HG03108 (cell line): Measurements from ENCODE around the gene TMC1.
"Not testable (repeated sequence)": the region's sequence is repeated elsewhere in the genome, so short reads cannot be mapped to it uniquely, and the experiment has no call there.

ENCODE experiments used
- ATAC-seq: cut with Tn5 transposase; IDR thresholded peaks from one replicate; pipeline ENCODE4 v1.9.1; 2021; ENCODE audit warnings: moderate library complexity; ENCODE audit not compliant: unreplicated experiment

The TMC1 gene

DNA sequence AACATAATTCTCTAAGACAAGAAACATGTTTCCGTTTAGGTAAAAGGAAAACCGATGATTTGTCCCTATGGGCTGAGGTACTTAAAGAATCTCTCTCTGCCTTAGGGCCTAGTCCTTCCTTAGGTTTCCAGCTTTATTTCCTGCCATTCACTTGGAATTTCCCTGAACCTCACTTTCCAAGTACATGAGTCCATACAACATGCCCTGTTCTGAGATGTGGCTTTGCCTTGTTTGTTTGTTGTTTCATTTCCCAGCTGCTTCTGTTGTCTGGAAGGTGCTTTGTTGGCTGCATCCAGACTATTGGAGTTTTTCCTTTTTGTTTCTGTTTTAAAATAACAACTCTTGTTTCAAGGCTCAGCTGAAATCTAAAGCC, 336.2 kb downstream of the TMC1 start:
- ATAC-seq = no peak

DNA sequence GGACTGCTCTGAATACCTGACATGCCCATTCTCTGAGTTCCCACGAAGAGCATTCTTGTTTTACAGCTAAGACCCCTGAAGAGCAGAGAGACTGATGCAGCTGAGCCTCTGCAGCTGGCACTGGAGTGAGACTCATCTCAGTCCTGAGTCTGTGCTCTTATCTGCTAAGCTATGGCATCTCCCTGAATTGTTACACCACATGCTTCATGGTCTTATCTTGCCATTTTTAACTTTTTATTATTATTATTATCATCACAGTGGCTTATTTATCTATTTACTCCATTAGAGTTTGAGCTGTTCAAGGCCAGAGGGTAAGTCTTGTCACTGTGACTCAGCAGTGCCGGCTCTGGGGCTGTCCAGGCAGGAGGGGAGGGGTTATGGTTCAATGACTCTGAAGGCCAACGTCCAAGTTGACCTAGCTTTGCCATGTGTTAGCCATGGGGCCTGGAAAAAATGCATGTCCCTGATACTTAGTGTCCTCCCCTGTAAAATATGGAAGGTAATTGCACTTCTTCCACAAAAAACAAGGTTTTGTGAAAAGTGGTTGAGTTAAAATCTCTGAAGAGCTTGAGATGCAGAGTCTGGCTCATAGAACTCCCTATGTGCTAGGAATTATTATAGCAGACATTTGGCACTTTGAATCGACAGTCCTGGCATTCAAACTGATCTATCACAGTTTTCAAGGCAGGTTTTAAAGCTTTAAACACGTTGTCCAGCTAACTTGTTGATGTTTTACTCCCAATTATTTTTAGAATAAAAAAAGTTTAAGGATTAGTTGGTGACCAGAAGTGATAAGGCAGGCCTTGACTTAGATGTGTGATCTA, 336.9 kb downstream of the TMC1 start:
- no peak for ATAC-seq

DNA sequence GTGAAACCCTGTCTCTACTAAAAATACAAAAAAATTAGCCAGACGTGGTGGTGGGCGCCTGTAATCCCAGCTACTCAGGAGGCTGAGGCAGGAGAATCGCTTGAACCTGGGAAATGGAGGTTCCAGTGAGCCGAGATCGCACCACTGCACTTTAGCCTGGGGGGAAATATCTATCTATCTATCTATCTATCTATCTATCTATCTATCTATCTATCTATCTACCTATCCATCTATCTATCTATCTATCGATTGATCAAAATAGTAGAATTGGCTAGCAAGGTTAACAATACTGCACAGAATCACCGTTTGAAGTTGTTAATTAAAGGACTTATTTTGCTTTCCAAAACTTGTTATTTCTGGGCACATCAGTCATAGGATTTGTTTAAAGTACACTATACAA, 341.4 kb downstream of the TMC1 start:
- ATAC-seq = not testable (repeated sequence)

DNA sequence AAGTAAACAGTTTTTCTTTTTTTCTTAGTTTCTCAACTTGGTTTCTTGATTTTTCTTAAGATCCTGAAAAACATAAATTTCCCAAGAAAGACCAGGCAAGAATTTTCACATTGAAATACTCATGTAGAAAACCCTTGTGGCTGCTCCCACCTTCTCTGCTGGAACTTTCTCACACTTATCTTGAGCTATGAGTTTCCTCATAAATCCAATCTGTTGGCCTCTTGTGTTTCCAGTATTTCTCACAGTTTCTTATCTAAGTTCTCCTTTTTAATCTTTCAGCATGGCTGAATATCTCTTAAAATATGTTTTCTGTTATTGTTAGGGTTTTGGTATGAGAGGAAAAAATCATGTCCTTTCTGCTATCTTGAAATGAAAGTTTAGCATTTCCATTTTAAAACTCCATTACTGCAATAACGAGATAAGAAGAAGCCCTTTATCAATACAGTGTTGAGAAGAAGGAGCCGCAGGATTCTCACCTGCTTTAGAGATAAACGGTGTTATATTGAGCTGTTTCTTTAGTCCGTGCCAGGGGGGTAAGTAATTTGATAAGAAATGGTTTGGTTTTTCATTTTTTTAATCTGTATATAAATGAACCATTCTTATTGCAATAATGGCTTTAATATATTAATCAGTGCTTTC, 342.2 kb downstream of the TMC1 start:
- no peak for ATAC-seq

DNA sequence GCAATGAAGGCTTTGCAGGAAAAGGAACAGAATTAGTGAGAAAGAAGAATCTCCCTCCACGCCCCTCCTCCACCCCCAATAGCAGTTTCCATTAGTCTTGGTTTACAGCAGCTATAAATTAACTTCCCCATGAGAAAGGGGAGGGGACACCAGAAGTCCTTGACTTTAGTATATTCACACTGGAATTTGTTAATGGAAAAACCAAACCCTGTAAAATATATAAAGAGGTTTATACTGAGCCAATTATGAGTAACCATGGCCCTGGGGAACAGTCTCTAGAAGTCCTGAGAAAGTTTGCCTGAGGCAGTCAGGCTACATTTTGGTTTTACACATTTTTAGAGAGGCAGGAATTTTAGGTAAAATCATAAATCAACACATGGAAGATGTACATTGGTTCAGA, 342.9 kb downstream of the TMC1 start:
- ATAC-seq = no peak

DNA sequence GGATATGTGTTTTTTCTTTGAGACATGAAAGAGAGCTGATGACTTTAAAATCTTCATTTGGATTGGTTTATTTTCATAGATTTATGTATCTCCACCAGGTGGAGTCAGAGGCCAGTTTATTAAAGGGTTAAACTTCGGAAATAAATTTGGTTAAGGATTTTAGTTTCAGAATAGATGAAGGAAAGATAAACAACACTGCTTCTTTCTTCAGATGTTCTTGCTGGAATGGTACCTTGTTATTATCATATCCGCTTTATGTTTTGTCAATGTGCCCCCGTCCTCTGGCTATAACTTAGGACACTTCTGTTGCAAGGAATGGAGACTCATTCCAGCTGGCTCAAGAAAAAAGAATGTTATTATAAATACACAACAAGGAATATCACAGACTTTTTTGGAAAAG, 350.3 kb downstream of the TMC1 start:
- no peak for ATAC-seq

DNA sequence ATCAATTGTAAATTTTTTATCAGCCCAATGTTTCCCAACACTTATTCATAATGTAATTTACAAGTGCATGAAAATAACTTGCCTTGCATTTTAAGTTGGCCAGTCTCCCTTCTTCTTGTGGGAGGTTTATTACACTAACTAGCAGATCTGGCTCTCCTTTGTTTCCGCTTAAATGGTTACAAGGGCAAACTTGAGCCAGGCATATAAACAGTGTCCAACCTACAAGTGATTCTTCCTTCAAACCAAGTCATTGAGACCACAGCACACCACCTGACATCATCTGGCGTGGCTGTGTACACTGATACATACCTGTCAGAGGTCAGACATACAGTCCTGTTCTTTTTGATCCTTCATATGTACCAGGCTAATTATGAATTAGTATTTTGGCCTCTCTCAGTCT, 351.3 kb downstream of the TMC1 start:
- ATAC-seq = no peak

DNA sequence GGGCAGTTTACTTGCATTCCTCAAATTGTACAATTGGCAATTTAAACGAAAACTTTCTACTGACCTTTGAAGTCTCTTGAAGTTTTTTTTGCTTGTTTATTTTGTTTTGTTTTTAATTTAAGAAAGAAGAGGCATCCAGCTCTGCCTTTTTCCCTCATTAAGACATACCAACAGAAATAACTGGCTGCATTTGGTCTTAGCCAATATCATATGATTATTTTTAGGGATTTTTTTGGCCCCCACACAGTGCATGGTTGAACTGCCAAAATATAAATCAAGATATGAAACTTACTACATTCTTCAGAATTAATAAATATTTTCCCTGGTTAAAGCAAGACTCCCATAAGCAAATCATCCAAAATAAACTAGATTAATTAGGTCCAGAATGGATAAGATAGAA, 352.0 kb downstream of the TMC1 start:
- no peak for ATAC-seq

DNA sequence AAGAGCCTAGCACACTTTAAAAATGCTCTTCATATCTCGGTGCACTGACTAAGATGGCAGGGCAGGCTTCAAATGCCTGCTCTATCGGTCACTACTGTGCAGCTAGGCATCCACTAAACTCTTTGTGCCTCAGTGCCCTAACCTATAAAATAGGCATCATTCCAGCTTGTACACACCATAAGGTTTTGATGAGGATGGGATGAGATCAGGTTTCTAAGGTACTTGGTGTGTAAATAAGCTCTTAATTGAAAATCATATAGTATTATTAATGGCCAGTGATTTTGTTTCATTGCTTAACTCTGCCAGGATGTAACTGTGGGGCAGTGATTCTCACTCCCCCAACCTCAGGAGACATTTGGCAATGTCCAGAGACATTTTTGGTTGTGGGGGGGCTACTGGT, 352.9 kb downstream of the TMC1 start:
- no peak for ATAC-seq

DNA sequence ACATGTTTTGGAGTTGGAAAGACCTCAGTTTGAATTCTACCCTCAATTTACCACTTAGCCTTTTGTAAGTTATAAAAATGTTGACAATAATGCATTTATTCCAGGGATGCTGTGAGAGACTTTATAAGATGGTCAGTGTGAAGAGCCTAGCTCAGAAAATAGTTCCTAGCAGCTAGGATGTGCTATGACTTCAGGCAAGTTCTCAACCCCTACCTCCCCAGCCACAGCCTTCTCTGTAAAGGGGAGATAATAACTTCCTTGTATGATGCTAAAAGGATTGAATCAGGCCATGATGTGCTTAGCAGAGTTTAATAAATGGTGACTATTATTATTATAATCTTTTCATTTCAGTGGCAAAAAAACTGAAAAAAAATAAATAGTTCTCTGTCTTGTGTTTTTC, 353.8 kb downstream of the TMC1 start:
- ATAC-seq = no peak

DNA sequence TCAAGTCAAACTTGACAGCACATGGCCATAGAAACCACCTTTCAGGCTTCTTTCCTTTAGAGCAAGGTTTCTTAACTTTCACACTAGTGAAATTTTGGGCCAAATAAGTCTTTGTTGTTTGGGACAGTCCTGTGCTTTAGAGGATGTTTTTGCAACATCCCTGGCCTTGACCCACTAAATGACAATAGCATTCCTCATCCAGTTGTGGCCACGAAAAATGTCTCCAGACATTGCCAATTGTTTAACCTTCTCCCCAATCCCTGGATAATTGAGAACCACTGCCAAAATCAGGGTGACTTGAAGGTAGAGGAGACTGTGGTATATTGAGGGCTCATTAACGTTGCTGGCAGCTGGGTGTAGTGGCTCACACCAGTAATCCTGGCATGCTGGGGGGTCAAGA, 359.4 kb downstream of the TMC1 start:
- no peak for ATAC-seq

DNA sequence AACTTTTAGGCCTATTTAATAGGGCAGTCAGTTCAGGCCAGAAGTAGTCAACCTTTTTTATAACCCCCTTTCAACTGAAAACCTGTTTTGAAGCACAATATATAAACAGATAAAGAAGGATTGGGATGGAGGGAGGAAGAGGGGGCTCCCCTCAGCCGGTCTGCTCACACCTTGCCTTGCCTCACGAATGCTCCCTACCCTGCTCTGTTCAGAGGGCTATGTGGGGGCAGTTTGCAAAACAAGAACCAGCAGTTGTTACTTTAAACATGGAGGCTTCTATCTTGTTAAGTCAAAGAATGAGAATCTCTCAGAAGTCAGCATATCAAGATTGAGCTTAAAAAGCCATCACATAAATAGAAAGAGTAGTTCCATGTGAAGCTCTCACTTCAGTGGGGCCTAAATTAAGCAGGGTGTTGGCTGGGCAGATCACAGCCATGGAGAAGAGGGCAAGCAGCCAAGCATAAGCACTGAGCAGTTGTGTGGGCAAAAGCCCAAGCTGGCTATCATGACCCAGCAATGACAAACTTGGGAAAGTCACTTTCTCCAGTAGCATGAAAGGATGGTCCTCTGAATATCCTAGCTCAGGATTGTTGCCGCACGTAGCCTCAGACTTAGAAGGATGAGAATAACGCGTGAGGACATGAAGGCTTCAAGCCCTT, 360.8 kb downstream of the TMC1 start:
- no peak for ATAC-seq

DNA sequence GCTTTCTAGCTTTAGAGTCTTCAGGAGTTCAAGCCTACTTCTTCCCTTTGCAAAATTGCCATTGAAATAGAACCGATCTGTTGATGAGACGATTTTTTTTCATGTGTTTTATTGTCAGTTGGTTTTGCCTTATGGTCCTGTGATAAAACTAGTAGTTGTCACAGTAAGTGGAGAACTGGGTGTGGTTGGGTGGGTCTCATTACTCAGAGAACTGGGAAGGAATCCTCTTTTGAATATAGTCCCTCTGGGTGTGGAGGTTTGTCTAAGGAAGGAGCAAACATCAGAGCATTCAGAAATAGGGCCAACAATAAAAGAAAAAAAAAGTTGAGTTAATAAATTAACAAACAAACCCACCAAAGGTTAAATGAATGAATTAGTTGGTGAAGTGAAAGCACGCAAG, 362.5 kb downstream of the TMC1 start:
- ATAC-seq = no peak

DNA sequence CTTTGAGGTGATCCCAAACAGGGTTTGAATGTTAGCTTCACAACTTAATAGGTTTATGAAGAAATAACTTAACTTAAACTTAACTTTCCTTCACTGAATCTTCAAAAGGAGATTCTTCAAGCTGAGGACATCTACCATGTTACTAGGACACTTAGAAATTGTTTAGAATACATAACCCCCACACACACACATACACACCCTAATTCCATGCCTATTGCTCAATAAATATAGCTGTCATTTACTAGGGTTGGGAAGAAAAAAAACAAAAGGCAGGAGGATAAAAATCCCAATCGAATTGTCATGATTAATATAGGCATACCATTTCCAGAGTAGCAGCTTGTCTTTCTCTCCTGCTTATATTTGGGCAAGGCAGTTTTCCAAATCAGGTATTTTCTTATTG, 363.1 kb downstream of the TMC1 start:
- no peak for ATAC-seq
